Suprapubic skin (tissue), 4 donors: ENCODE data around the gene SPATA9. TPM values are rescaled to one million over a fixed set of nuclear protein-coding genes. Genes with fewer than 3 reads are reported as not detected.

Source experiments
- DNase-seq, 2 donors: peaks; one replicate each; pipeline ENCODE4 v3.0.0-alpha.2; 2019; ENCODE audit warnings: low spot score in 2 of 2
- H3K27ac ChIP-seq: fragments of 200-600 bp; sonication (generic); one replicate; pipeline ENCODE4 v1.5.1; 2019
- H3K27me3 ChIP-seq: fragments of 200-600 bp; sonication (generic); one replicate; pipeline ENCODE4 v1.5.1; 2019
- H3K36me3 ChIP-seq: fragments of 200-600 bp; sonication (generic); one replicate; pipeline ENCODE4 v1.5.1; 2019
- H3K4me1 ChIP-seq: fragments of 200-600 bp; sonication (generic); one replicate; pipeline ENCODE4 v1.5.1; 2019
- H3K4me3 ChIP-seq: fragments of 200-600 bp; sonication (generic); one replicate; pipeline ENCODE4 v1.5.1; 2019; ENCODE audit warnings: mild to moderate bottlenecking
- H3K9me3 ChIP-seq: fragments of 200-600 bp; sonication (generic); one replicate; pipeline ENCODE4 v1.5.1; 2019
- EP300 ChIP-seq: sonication (generic); formaldehyde crosslinking; IDR thresholded peaks from one replicate; pipeline ENCODE4 v1.6.1; 2017; ENCODE audit warnings: antibody characterized with exemption
- POLR2A ChIP-seq, 2 donors: fragments of 450-650 bp; IDR thresholded peaks; one replicate each; pipeline ENCODE4 v1.6.1; 2017; ENCODE audit warnings: antibody characterized with exemption in 2 of 2, mild to moderate bottlenecking in 2 of 2, moderate library complexity in 2 of 2
- POLR2AphosphoS5 ChIP-seq, 3 donors: sonication (generic); formaldehyde crosslinking; IDR thresholded peaks; one replicate each; pipeline ENCODE4 v1.6.1; 2017; ENCODE audit warnings: antibody characterized with exemption in 3 of 3
- WGBS: methylation state at CpG from one replicate; pipeline ENCODE4 v1.1.5; 2018; 5-methylcytosine and 5-hydroxymethylcytosine counted together
- total RNA-seq, 4 donors: library from RNA; depleted of rRNA; stranded (reverse); fragments of >200 nt; gene quantifications; one replicate each; pipeline ENCODE4 v1.1.0, GENCODE V29; 2016
- TF ChIP-seq, protein P1 (sequence below), 2 donors: fragments of 200-600 bp in 1 of 2; fragments of 450-650 bp in 1 of 2; sonication (generic) in 1 of 2; IDR thresholded peaks; one replicate each; pipeline ENCODE4 v1.5.1; 2016 to 2019; ENCODE audit warnings: antibody characterized with exemption in 2 of 2, mild to moderate bottlenecking in 1 of 2, moderate library complexity in 1 of 2

Gene SPATA9
- total RNA-seq, 4 donors from 2014 or later = not detected

- no peaks in the 10 kb centered on the region for H3K27me3 ChIP-seq
- TF ChIP-seq EP300 (no peak), POLR2A (IDR thresholded peaks at IDR 0.05) (no peak)
- H3K4me3 ChIP-seq = no peak overlapping the region
- no peak overlapping the region for H3K27ac ChIP-seq
- H3K4me1 ChIP-seq = peaks cover 29% of the 10 kb centered on the region
- DNase-seq = no peak
- no peaks in the 10 kb centered on the region for H3K36me3 ChIP-seq
- WGBS = 73% methylated on average over 5 of the region's 5 CpGs
- H3K9me3 ChIP-seq = no peaks in the 10 kb centered on the region
These were observed 65.7 kb downstream of the SPATA9 start for GRCh38 chr5:95617057-95617456.

DNA sequence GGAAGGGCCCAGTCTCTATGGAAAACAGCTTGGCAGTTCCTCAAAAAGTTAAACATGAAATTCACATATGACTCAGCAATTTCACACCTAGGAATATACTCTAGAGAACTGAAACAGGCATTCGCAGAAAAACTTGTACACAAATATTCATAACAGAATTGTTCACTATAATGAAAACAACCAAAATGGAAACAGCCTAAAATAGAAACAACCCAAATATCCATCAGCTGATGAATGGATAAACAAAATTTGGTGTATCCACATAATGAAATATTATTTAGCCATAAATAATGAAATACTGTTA is 67.7 kb downstream of the SPATA9 start:
- 81% methylated on average over 1 of the region's 1 CpG for WGBS
- DNase-seq = no peak
- Histone ChIP-seq H3K27me3 (no peaks in the 10 kb centered on the region), H3K4me3 (no peak overlapping the region), H3K27ac (no peak overlapping the region), H3K9me3 (no peaks in the 10 kb centered on the region), H3K4me1 (peaks cover 11% of the 10 kb centered on the region), H3K36me3 (no peaks in the 10 kb centered on the region)
- TF ChIP-seq, protein P1, sequence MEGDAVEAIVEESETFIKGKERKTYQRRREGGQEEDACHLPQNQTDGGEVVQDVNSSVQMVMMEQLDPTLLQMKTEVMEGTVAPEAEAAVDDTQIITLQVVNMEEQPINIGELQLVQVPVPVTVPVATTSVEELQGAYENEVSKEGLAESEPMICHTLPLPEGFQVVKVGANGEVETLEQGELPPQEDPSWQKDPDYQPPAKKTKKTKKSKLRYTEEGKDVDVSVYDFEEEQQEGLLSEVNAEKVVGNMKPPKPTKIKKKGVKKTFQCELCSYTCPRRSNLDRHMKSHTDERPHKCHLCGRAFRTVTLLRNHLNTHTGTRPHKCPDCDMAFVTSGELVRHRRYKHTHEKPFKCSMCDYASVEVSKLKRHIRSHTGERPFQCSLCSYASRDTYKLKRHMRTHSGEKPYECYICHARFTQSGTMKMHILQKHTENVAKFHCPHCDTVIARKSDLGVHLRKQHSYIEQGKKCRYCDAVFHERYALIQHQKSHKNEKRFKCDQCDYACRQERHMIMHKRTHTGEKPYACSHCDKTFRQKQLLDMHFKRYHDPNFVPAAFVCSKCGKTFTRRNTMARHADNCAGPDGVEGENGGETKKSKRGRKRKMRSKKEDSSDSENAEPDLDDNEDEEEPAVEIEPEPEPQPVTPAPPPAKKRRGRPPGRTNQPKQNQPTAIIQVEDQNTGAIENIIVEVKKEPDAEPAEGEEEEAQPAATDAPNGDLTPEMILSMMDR (IDR thresholded peaks at IDR 0.05) = no peak
- TF ChIP-seq EP300 (no peak), POLR2AphosphoS5 (IDR thresholded peaks at IDR 0.05) (no peak), POLR2A (IDR thresholded peaks at IDR 0.05) (no peak)

DNA sequence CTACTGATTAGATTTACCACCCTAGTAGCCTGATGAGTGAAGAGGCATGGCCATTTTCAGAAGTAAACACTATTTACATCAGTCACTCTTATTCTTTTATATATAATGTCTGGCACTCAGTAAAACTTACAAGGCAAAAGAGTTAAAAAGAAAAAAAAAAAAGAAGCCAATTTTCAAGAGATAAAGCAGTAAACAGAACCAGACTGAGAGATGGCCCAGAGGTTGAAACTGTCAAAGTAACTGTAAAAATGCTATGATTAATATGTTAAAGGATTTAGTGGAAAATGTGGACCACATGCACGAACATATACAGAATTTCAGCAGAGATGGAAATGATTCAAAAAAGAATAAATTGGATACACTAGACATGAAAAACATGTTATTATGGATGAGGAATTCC is 69.3 kb downstream of the SPATA9 start:
- TF ChIP-seq POLR2AphosphoS5 (IDR thresholded peaks at IDR 0.05) (no peak), EP300 (no peak), POLR2A (IDR thresholded peaks at IDR 0.05) (no peak)
- TF ChIP-seq, protein P1 (IDR thresholded peaks at IDR 0.05) = no peak
- DNase-seq = no peak
- H3K36me3 ChIP-seq = no peaks in the 10 kb centered on the region
- no peaks in the 10 kb centered on the region for H3K4me1 ChIP-seq
- no peak overlapping the region for H3K27ac ChIP-seq
- H3K9me3 ChIP-seq = no peaks in the 10 kb centered on the region
- 59% methylated on average over 1 of the region's 1 CpG for WGBS
- no peaks in the 10 kb centered on the region for H3K27me3 ChIP-seq
- no peak overlapping the region for H3K4me3 ChIP-seq

DNA sequence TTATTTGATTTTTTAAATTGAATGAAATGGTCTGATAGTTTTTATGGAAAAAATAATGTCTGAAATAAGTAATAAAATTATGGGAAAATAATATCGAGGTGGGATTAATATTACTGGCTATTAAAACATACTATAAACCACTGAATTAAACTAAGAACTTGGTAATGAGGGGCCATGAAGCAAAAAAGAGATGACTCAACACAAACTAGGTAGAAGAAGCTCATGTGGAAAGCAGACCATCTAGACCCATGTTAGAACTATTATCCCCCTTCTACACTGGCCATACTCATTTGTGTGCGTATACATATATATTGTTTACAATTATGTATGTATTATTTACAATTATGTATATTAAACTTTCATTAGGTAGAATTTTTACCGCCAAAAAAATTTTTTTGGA is 71.4 kb downstream of the SPATA9 start:
- no peak for TF ChIP-seq POLR2AphosphoS5 (IDR thresholded peaks at IDR 0.05)
- TF ChIP-seq POLR2A (IDR thresholded peaks at IDR 0.05) = no peak
- TF ChIP-seq, protein P1 (IDR thresholded peaks at IDR 0.05) = no peak
- no peak for TF ChIP-seq EP300
- no peaks in the 10 kb centered on the region for H3K36me3 ChIP-seq
- H3K27ac ChIP-seq = no peak overlapping the region
- no peaks in the 10 kb centered on the region for H3K9me3 ChIP-seq
- H3K4me1 ChIP-seq = no peaks in the 10 kb centered on the region
- no peak overlapping the region for H3K4me3 ChIP-seq
- no peaks in the 10 kb centered on the region for H3K27me3 ChIP-seq
- WGBS = 97% methylated on average over 3 of the region's 3 CpGs
- DNase-seq = no peak

GRCh38 chr5:95610546-95610945 is 72.2 kb downstream of the SPATA9 start:
- H3K4me3 ChIP-seq = no peak overlapping the region
- DNase-seq = no peak
- H3K4me1 ChIP-seq = no peaks in the 10 kb centered on the region
- WGBS = 88% methylated on average over 7 of the region's 7 CpGs
- H3K27ac ChIP-seq = no peak overlapping the region
- no peaks in the 10 kb centered on the region for H3K36me3 ChIP-seq
- TF ChIP-seq POLR2A (IDR thresholded peaks at IDR 0.05) (no peak), POLR2AphosphoS5 (IDR thresholded peaks at IDR 0.05) (no peak), EP300 (no peak)
- TF ChIP-seq, protein P1 (IDR thresholded peaks at IDR 0.05) = no peak
- H3K27me3 ChIP-seq = no peaks in the 10 kb centered on the region
- no peaks in the 10 kb centered on the region for H3K9me3 ChIP-seq

- DNase-seq = no peak
- H3K4me3 ChIP-seq = no peak overlapping the region
- WGBS = 65% methylated on average over 3 of the region's 3 CpGs
- no peaks in the 10 kb centered on the region for H3K27me3 ChIP-seq
- no peaks in the 10 kb centered on the region for H3K9me3 ChIP-seq
- no peak overlapping the region for H3K27ac ChIP-seq
- TF ChIP-seq, protein P1 (IDR thresholded peaks at IDR 0.05) = no peak
- TF ChIP-seq EP300 (no peak), POLR2AphosphoS5 (IDR thresholded peaks at IDR 0.05) (no peak)
- no peaks in the 10 kb centered on the region for H3K36me3 ChIP-seq
- no peaks in the 10 kb centered on the region for H3K4me1 ChIP-seq
These were observed 73.1 kb downstream of the SPATA9 start for GRCh38 chr5:95609711-95610110.
